ENCODE data around the gene CNN2.

- TF ChIP-seq, protein P1, sequence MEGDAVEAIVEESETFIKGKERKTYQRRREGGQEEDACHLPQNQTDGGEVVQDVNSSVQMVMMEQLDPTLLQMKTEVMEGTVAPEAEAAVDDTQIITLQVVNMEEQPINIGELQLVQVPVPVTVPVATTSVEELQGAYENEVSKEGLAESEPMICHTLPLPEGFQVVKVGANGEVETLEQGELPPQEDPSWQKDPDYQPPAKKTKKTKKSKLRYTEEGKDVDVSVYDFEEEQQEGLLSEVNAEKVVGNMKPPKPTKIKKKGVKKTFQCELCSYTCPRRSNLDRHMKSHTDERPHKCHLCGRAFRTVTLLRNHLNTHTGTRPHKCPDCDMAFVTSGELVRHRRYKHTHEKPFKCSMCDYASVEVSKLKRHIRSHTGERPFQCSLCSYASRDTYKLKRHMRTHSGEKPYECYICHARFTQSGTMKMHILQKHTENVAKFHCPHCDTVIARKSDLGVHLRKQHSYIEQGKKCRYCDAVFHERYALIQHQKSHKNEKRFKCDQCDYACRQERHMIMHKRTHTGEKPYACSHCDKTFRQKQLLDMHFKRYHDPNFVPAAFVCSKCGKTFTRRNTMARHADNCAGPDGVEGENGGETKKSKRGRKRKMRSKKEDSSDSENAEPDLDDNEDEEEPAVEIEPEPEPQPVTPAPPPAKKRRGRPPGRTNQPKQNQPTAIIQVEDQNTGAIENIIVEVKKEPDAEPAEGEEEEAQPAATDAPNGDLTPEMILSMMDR (IDR thresholded peaks at IDR 0.05): no peak
- TF ChIP-seq EP300 (IDR thresholded peaks at IDR 0.05; ENCODE audit: low read depth) (no peak), POLR2A (IDR thresholded peaks at IDR 0.05) (no peak)
Observed at GRCh38 chr19:1066748-1067340, 40.4 kb downstream of the CNN2 start, which contains the start of gene ARHGAP45.

Measured in transverse colon (tissue), 3 donors.